Measurements from ENCODE around the gene ALG12.
"Not testable (repeated sequence)": the region's sequence is repeated elsewhere in the genome, so short reads cannot be mapped to it uniquely, and the experiment has no call there.

GRCh38 chr22:49852568-49852897 lies 65.7 kb downstream of the ALG12 start:
- TF ChIP-seq CTCF (conservative IDR thresholded peaks at IDR 0.05; ENCODE audit: low read depth, low read length); BHLHE40 (IDR thresholded peaks at IDR 0.05; ENCODE audit: low read depth, low read length); POLR2A (IDR thresholded peaks at IDR 0.05; ENCODE audit: low read depth, low read length); FOS (IDR thresholded peaks at IDR 0.05; ENCODE audit: low read depth, low read length); RFX5 (IDR thresholded peaks at IDR 0.05; ENCODE audit: low read depth, low read length); NFE2L2 (IDR thresholded peaks at IDR 0.05; ENCODE audit: low read depth, low read length); USF2 (IDR thresholded peaks at IDR 0.05; ENCODE audit: low read depth, low read length); RCOR1 (IDR thresholded peaks at IDR 0.05; ENCODE audit: insufficient replicate concordance, low read length); MXI1 (IDR thresholded peaks at IDR 0.05; ENCODE audit: borderline replicate concordance, low read depth, low read length); CEBPB (IDR thresholded peaks at IDR 0.05; ENCODE audit: low read depth, low read length); SMC3 (IDR thresholded peaks at IDR 0.05; ENCODE audit: low read depth, low read length): not testable (repeated sequence)

Data from IMR-90 (cell line).